ENCODE data around the gene NAA40.

NAA40 gene

GRCh38 chr11:63931876-63932275 is 6.9 kb upstream of the NAA40 start:
- no peak overlapping the region for H3K4me3 ChIP-seq (ENCODE audit: low read length, poor library complexity, severe bottlenecking)
- H2AFZ ChIP-seq (ENCODE audit: low read length): no peak overlapping the region
- no peaks in the 10 kb centered on the region for H3K36me3 ChIP-seq (ENCODE audit: insufficient read depth, low read length)
- no peaks in the 10 kb centered on the region for H3K79me2 ChIP-seq (ENCODE audit: insufficient read depth, low read length)
- no peak overlapping the region for H3K4me2 ChIP-seq (ENCODE audit: low read depth, low read length, poor library complexity, severe bottlenecking)
- H4K20me1 ChIP-seq (ENCODE audit: insufficient read depth, low read length, poor library complexity, severe bottlenecking): no peaks in the 10 kb centered on the region
- H3K27me3 ChIP-seq (ENCODE audit: insufficient read depth, low read length, poor library complexity, severe bottlenecking): no peaks in the 10 kb centered on the region
- H3K9ac ChIP-seq (ENCODE audit: low read depth, low read length, poor library complexity, severe bottlenecking): no peak overlapping the region
- no peaks in the 10 kb centered on the region for H3K9me2 ChIP-seq (replicated peaks; ENCODE audit: low read depth, low read length)
- no peaks in the 10 kb centered on the region for H3F3A ChIP-seq (ENCODE audit: low read depth)
- no peaks in the 10 kb centered on the region for H3K9me3 ChIP-seq (ENCODE audit: insufficient read depth, low read depth, low read length)
- TF ChIP-seq, protein P1, sequence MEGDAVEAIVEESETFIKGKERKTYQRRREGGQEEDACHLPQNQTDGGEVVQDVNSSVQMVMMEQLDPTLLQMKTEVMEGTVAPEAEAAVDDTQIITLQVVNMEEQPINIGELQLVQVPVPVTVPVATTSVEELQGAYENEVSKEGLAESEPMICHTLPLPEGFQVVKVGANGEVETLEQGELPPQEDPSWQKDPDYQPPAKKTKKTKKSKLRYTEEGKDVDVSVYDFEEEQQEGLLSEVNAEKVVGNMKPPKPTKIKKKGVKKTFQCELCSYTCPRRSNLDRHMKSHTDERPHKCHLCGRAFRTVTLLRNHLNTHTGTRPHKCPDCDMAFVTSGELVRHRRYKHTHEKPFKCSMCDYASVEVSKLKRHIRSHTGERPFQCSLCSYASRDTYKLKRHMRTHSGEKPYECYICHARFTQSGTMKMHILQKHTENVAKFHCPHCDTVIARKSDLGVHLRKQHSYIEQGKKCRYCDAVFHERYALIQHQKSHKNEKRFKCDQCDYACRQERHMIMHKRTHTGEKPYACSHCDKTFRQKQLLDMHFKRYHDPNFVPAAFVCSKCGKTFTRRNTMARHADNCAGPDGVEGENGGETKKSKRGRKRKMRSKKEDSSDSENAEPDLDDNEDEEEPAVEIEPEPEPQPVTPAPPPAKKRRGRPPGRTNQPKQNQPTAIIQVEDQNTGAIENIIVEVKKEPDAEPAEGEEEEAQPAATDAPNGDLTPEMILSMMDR (conservative IDR thresholded peaks at IDR 0.05; ENCODE audit: low read length): no peak
- no peak for TF ChIP-seq EZH2phosphoT487 (IDR thresholded peaks at IDR 0.05; ENCODE audit: borderline replicate concordance)
- H3K4me1 ChIP-seq (ENCODE audit: insufficient read depth, low read length, poor library complexity, severe bottlenecking): no peaks in the 10 kb centered on the region

DNA sequence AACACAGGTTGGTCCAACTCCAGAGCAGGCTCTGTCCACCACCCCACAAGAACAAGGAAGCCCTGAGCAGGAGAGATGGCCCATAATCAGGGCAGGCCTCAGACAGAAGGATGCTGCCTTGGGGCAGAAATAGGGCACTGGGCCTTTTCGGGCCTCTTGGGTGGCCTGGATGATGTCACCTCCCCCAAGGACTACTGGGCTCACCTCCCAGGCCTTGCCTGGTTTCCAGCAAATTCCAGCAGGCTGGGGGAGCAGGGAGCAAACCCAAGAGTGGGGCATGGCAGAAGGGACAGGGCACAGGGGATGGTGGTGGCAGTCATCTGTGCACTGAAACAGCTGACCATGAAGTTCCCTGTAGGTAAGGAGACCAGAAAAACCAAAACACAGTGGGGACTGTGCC is 5.3 kb upstream of the NAA40 start:
- no peak overlapping the region for H3K9ac ChIP-seq (ENCODE audit: low read depth, low read length, poor library complexity, severe bottlenecking)
- TF ChIP-seq, protein P1 (conservative IDR thresholded peaks at IDR 0.05; ENCODE audit: low read length): no peak
- TF ChIP-seq EZH2phosphoT487 (IDR thresholded peaks at IDR 0.05; ENCODE audit: borderline replicate concordance): no peak
- H3K79me2 ChIP-seq (ENCODE audit: insufficient read depth, low read length): no peaks in the 10 kb centered on the region
- no peak overlapping the region for H3K4me3 ChIP-seq (ENCODE audit: low read length, poor library complexity, severe bottlenecking)
- H3K27me3 ChIP-seq (ENCODE audit: insufficient read depth, low read length, poor library complexity, severe bottlenecking): no peaks in the 10 kb centered on the region
- no peaks in the 10 kb centered on the region for H3K9me3 ChIP-seq (ENCODE audit: insufficient read depth, low read depth, low read length)
- H3K36me3 ChIP-seq (ENCODE audit: insufficient read depth, low read length): no peaks in the 10 kb centered on the region
- no peaks in the 10 kb centered on the region for H3K9me2 ChIP-seq (replicated peaks; ENCODE audit: low read depth, low read length)
- no peaks in the 10 kb centered on the region for H3F3A ChIP-seq (ENCODE audit: low read depth)
- no peaks in the 10 kb centered on the region for H4K20me1 ChIP-seq (ENCODE audit: insufficient read depth, low read length, poor library complexity, severe bottlenecking)
- no peak overlapping the region for H2AFZ ChIP-seq (ENCODE audit: low read length)
- H3K4me2 ChIP-seq (ENCODE audit: low read depth, low read length, poor library complexity, severe bottlenecking): no peak overlapping the region
- H3K4me1 ChIP-seq (ENCODE audit: insufficient read depth, low read length, poor library complexity, severe bottlenecking): peaks cover 8% of the 10 kb centered on the region

GRCh38 chr11:63937713-63938478 is 906 bp upstream of the NAA40 start:
- Histone ChIP-seq H2AFZ (ENCODE audit: low read length) (peak overlapping the region; percentile 93), H3F3A (ENCODE audit: low read depth) (no peaks in the 10 kb centered on the region), H3K27me3 (ENCODE audit: insufficient read depth, low read length, poor library complexity, severe bottlenecking) (no peaks in the 10 kb centered on the region), H3K9ac (ENCODE audit: low read depth, low read length, poor library complexity, severe bottlenecking) (peak overlapping the region; percentile 66), H3K9me2 (replicated peaks; ENCODE audit: low read depth, low read length) (no peaks in the 10 kb centered on the region), H3K4me2 (ENCODE audit: low read depth, low read length, poor library complexity, severe bottlenecking) (peak overlapping the region; percentile 85), H3K79me2 (ENCODE audit: insufficient read depth, low read length) (peaks cover 40% of the 10 kb centered on the region), H3K4me1 (ENCODE audit: insufficient read depth, low read length, poor library complexity, severe bottlenecking) (peaks cover 28% of the 10 kb centered on the region), H4K20me1 (ENCODE audit: insufficient read depth, low read length, poor library complexity, severe bottlenecking) (peaks cover 22% of the 10 kb centered on the region), H3K9me3 (ENCODE audit: insufficient read depth, low read depth, low read length) (no peaks in the 10 kb centered on the region), H3K4me3 (ENCODE audit: low read length, poor library complexity, severe bottlenecking) (peak overlapping the region; percentile 79), H3K36me3 (ENCODE audit: insufficient read depth, low read length) (no peaks in the 10 kb centered on the region)
- TF ChIP-seq, protein P1 (conservative IDR thresholded peaks at IDR 0.05; ENCODE audit: low read length): 0 out of 2 replicates have a peak, but pooled peaks have one; percentile 11
- no peak for TF ChIP-seq EZH2phosphoT487 (IDR thresholded peaks at IDR 0.05; ENCODE audit: borderline replicate concordance)
